Esophagus (tissue), 2 donors: ENCODE measurements around the gene PCDHB10. TPM values are rescaled to one million over a fixed set of nuclear protein-coding genes. Genes with fewer than 3 reads are reported as not detected.
"Not testable (repeated sequence)": the region's sequence is repeated elsewhere in the genome, so short reads cannot be mapped to it uniquely, and the experiment has no call there.

Experiments
- H3K27ac ChIP-seq, 2 donors: one replicate each; pipeline ENCODE4 v1.5.1; 2013; ENCODE audit warnings: low read depth in 2 of 2, mild to moderate bottlenecking in 2 of 2, inconsistent platforms in 1 of 2, low read length in 1 of 2, moderate library complexity in 1 of 2
- H3K27me3 ChIP-seq, 2 donors: one replicate each; pipeline ENCODE4 v1.6.1; 2013; ENCODE audit warnings: low read length in 2 of 2, control low read depth in 1 of 2, mild to moderate bottlenecking in 1 of 2; ENCODE audit not compliant: insufficient read depth in 2 of 2, control insufficient read depth in 1 of 2
- H3K36me3 ChIP-seq, 2 donors: one replicate each; pipeline ENCODE4 v1.6.1; 2013; ENCODE audit warnings: low read length in 1 of 2; ENCODE audit not compliant: control insufficient read depth in 2 of 2, insufficient read depth in 2 of 2
- H3K4me1 ChIP-seq, 2 donors: one replicate each; pipeline ENCODE4 v1.6.1; 2013; ENCODE audit warnings: low read length in 1 of 2; ENCODE audit not compliant: control insufficient read depth in 2 of 2, insufficient read depth in 2 of 2
- H3K4me3 ChIP-seq, 2 donors: one replicate each; pipeline ENCODE4 v1.5.1; 2013; ENCODE audit warnings: low read length in 2 of 2, mild to moderate bottlenecking in 2 of 2, low read depth in 1 of 2, moderate library complexity in 1 of 2
- H3K9me3 ChIP-seq, 2 donors: one replicate each; pipeline ENCODE4 v1.6.1; 2013; ENCODE audit warnings: mild to moderate bottlenecking in 2 of 2, low read depth in 1 of 2, low read length in 1 of 2, moderate library complexity in 1 of 2; ENCODE audit not compliant: control insufficient read depth in 2 of 2, insufficient read depth in 1 of 2
- WGBS, 2 donors: extraction: QIAGEN DNeasy Blood & Tissue Kit; methylation state at CpG; one replicate each; pipeline ENCODE4 v1.1.7; 2013; 5-methylcytosine and 5-hydroxymethylcytosine counted together
- polyA plus RNA-seq, 2 donors: library from polyadenylated mRNA; stranded (reverse); fragments of 200-250 nt; gene quantifications; one replicate each; pipeline ENCODE4 v1.2.3, GENCODE V29; 2013
- donor health status: healthy with polysubstance abuse.
- donor health status: Bipolar disorder and iron deficiency.

Gene PCDHB10
- under 1 TPM; 0.10 to 0.44 TPM for polyA plus RNA-seq

GRCh38 chr5:141192110-141192725 lies at the start of gene PCDHB10:
Gene PCDHB10, plus strand, starts transcription at chr5:141192353. Its CDS starts 200 bp downstream, at chr5:141192553.
- no peaks in the 10 kb centered on the region for H3K36me3 ChIP-seq
- no peak within 1 kb of the TSS for H3K27ac ChIP-seq
- WGBS, 2 donors, result 8 to 12% methylated on average over 10 of the region's 10 CpGs
- H3K9me3 ChIP-seq, result peaks cover 0 to 16% of the 10 kb centered on the region in 2 donors
- no peaks in the 10 kb centered on the region for H3K27me3 ChIP-seq
- H3K4me3 ChIP-seq, result no peak within 1 kb of the TSS
- no peaks in the 10 kb centered on the region for H3K4me1 ChIP-seq

- Histone ChIP-seq H3K4me3 (no peak within 1 kb of the TSS), H3K9me3 (peaks cover 7 to 17% of the 10 kb centered on the region in 2 donors), H3K36me3 (no peaks in the 10 kb centered on the region), H3K27ac (no peak within 1 kb of the TSS), H3K27me3 (no peaks in the 10 kb centered on the region), H3K4me1 (peaks cover 0 to 2% of the 10 kb centered on the region in 2 donors)
- 18 to 19% methylated on average over 18 of the region's 18 CpGs for WGBS, 2 donors
Measured at GRCh38 chr5:141149812-141150211, 42.3 kb upstream of the PCDHB10 start, which contains the start of gene PCDHB6. Gene PCDHB6, plus strand, starts transcription at chr5:141150057. Its CDS starts 201 bp downstream, at chr5:141150258.

GRCh38 chr5:141150224-141150992 lies 41.7 kb upstream of the PCDHB10 start:
- Histone ChIP-seq H3K27me3 (no peaks in the 10 kb centered on the region), H3K27ac (no peak overlapping the region), H3K4me1 (peaks cover 0 to 2% of the 10 kb centered on the region in 2 donors), H3K4me3 (no peak overlapping the region), H3K36me3 (no peaks in the 10 kb centered on the region), H3K9me3 (peaks cover 7 to 17% of the 10 kb centered on the region in 2 donors)
- 40 to 43% methylated on average over 33 of the region's 33 CpGs for WGBS, 2 donors

GRCh38 chr5:141150993-141151325 lies 41.2 kb upstream of the PCDHB10 start:
- peaks cover 7 to 19% of the 10 kb centered on the region in 2 donors for H3K9me3 ChIP-seq
- H3K36me3 ChIP-seq, result no peaks in the 10 kb centered on the region
- no peaks in the 10 kb centered on the region for H3K27me3 ChIP-seq
- 31 to 41% methylated on average over 13 of the region's 13 CpGs for WGBS, 2 donors
- H3K27ac ChIP-seq, result no peak overlapping the region
- peaks cover 0 to 2% of the 10 kb centered on the region in 2 donors for H3K4me1 ChIP-seq
- no peak overlapping the region for H3K4me3 ChIP-seq

- WGBS, 2 donors, result 37 to 41% methylated on average over 34 to 40 of the region's 41 CpGs
- H3K27me3 ChIP-seq, H3K36me3 ChIP-seq, H3K4me3 ChIP-seq, H3K27ac ChIP-seq, H3K4me1 ChIP-seq: not testable (repeated sequence)
- H3K9me3 ChIP-seq, result peaks cover 10 to 20% of the 10 kb centered on the region in 2 donors
Measured at GRCh38 chr5:141151632-141152031, 40.5 kb upstream of the PCDHB10 start.

GRCh38 chr5:141152096-141152495 lies 40.1 kb upstream of the PCDHB10 start:
- not testable (repeated sequence) for H3K27me3 ChIP-seq, H3K36me3 ChIP-seq, H3K4me3 ChIP-seq, H3K27ac ChIP-seq, H3K4me1 ChIP-seq
- peaks cover 12 to 20% of the 10 kb centered on the region in 2 donors for H3K9me3 ChIP-seq
- 18 to 37% methylated on average over 17 to 36 of the region's 36 CpGs for WGBS, 2 donors

GRCh38 chr5:141155540-141156374 lies 36.4 kb upstream of the PCDHB10 start:
- peaks cover 13 to 24% of the 10 kb centered on the region in 2 donors for H3K9me3 ChIP-seq
- 30 to 38% methylated on average over 21 of the region's 21 CpGs for WGBS, 2 donors
- H3K4me3 ChIP-seq, result no peak overlapping the region
- peaks cover 0 to under 1% of the 10 kb centered on the region in 2 donors for H3K4me1 ChIP-seq
- H3K36me3 ChIP-seq, result no peaks in the 10 kb centered on the region
- no peaks in the 10 kb centered on the region for H3K27me3 ChIP-seq
- no peak overlapping the region for H3K27ac ChIP-seq

- not testable (repeated sequence) for H3K36me3 ChIP-seq, H3K4me1 ChIP-seq, H3K4me3 ChIP-seq, H3K27me3 ChIP-seq, H3K27ac ChIP-seq
- 39 to 47% methylated on average over 31 to 38 of the region's 38 CpGs for WGBS, 2 donors
- peaks cover 9 to 12% of the 10 kb centered on the region in 2 donors for H3K9me3 ChIP-seq
Measured at GRCh38 chr5:141157356-141157755, 34.8 kb upstream of the PCDHB10 start.

GRCh38 chr5:141157901-141158300 lies 34.3 kb upstream of the PCDHB10 start:
- not testable (repeated sequence) for H3K4me3 ChIP-seq, H3K4me1 ChIP-seq, H3K27ac ChIP-seq, H3K27me3 ChIP-seq, H3K36me3 ChIP-seq
- peaks cover 9 to 12% of the 10 kb centered on the region in 2 donors for H3K9me3 ChIP-seq
- 40 to 46% methylated on average over 14 to 22 of the region's 28 CpGs for WGBS, 2 donors
